ENCODE measurements around the gene IGFN1. TPM values are rescaled to one million over a fixed set of nuclear protein-coding genes. Genes with fewer than 3 reads are reported as not detected.
"Not testable (repeated sequence)": the region's sequence is repeated elsewhere in the genome, so short reads cannot be mapped to it uniquely, and the experiment has no call there.

Gene IGFN1
- total RNA-seq, 1 donor, result under 0.01 TPM

GRCh38 chr1:201230676-201231075 is 40.1 kb downstream of the IGFN1 start:
- H3K27ac ChIP-seq (ENCODE audit: low read depth, low read length), result no peak overlapping the region
- H3K36me3 ChIP-seq (ENCODE audit: insufficient read depth, low read length), result no peaks in the 10 kb centered on the region
- DNase-seq (ENCODE audit: insufficient read length, low spot score, missing footprints), result peak; percentile 25
- no peak overlapping the region for H3K4me3 ChIP-seq (ENCODE audit: insufficient read depth, low read length)
- no peaks in the 10 kb centered on the region for H3K79me2 ChIP-seq (ENCODE audit: insufficient read depth, low read length)
- peaks cover 3% of the 10 kb centered on the region for H3K27me3 ChIP-seq (ENCODE audit: insufficient read depth, low read length)
- H3K9me3 ChIP-seq (ENCODE audit: low read depth, low read length), result no peaks in the 10 kb centered on the region
- H2AFZ ChIP-seq (ENCODE audit: low read length), result no peak overlapping the region
- H4K20me1 ChIP-seq (ENCODE audit: insufficient read depth, low read length), result no peaks in the 10 kb centered on the region
- no peak overlapping the region for H3K4me2 ChIP-seq (ENCODE audit: insufficient read depth, low read length)
- TF ChIP-seq CTCF (IDR thresholded peaks at IDR 0.05; ENCODE audit: extremely low read depth, low read depth, low read length), result no peak
- H3K4me1 ChIP-seq (ENCODE audit: insufficient read depth, low read length), result peaks cover 15% of the 10 kb centered on the region

- not testable (repeated sequence) for DNase-seq (ENCODE audit: insufficient read length, low spot score, missing footprints); H3K79me2 ChIP-seq (ENCODE audit: insufficient read depth, low read length); H4K20me1 ChIP-seq (ENCODE audit: insufficient read depth, low read length); H3K9me3 ChIP-seq (ENCODE audit: low read depth, low read length); H3K4me2 ChIP-seq (ENCODE audit: insufficient read depth, low read length); H2AFZ ChIP-seq (ENCODE audit: low read length); H3K4me3 ChIP-seq (ENCODE audit: insufficient read depth, low read length); H3K36me3 ChIP-seq (ENCODE audit: insufficient read depth, low read length); H3K27ac ChIP-seq (ENCODE audit: low read depth, low read length); H3K4me1 ChIP-seq (ENCODE audit: insufficient read depth, low read length)
- peaks cover 38% of the 10 kb centered on the region for H3K27me3 ChIP-seq (ENCODE audit: insufficient read depth, low read length)
Observed at GRCh38 chr1:201239646-201240045, 49.0 kb downstream of the IGFN1 start.

GRCh38 chr1:201240171-201240570 is 49.5 kb downstream of the IGFN1 start:
- Histone ChIP-seq H3K4me3 (ENCODE audit: insufficient read depth, low read length) (no peak overlapping the region), H3K4me1 (ENCODE audit: insufficient read depth, low read length) (no peaks in the 10 kb centered on the region), H3K36me3 (ENCODE audit: insufficient read depth, low read length) (no peaks in the 10 kb centered on the region), H3K4me2 (ENCODE audit: insufficient read depth, low read length) (no peak overlapping the region), H3K27me3 (ENCODE audit: insufficient read depth, low read length) (peaks cover 43% of the 10 kb centered on the region), H3K27ac (ENCODE audit: low read depth, low read length) (no peak overlapping the region), H2AFZ (ENCODE audit: low read length) (no peak overlapping the region), H4K20me1 (ENCODE audit: insufficient read depth, low read length) (no peaks in the 10 kb centered on the region), H3K79me2 (ENCODE audit: insufficient read depth, low read length) (no peaks in the 10 kb centered on the region), H3K9me3 (ENCODE audit: low read depth, low read length) (no peaks in the 10 kb centered on the region)
- no peak for TF ChIP-seq CTCF (IDR thresholded peaks at IDR 0.05; ENCODE audit: extremely low read depth, low read depth, low read length)
- DNase-seq (ENCODE audit: insufficient read length, low spot score, missing footprints), result no peak

GRCh38 chr1:201241736-201242135 is 51.1 kb downstream of the IGFN1 start:
- H3K4me1 ChIP-seq (ENCODE audit: insufficient read depth, low read length), result no peaks in the 10 kb centered on the region
- H3K36me3 ChIP-seq (ENCODE audit: insufficient read depth, low read length), result no peaks in the 10 kb centered on the region
- no peaks in the 10 kb centered on the region for H3K79me2 ChIP-seq (ENCODE audit: insufficient read depth, low read length)
- H3K4me3 ChIP-seq (ENCODE audit: insufficient read depth, low read length), result no peak overlapping the region
- H3K4me2 ChIP-seq (ENCODE audit: insufficient read depth, low read length), result no peak overlapping the region
- H3K27ac ChIP-seq (ENCODE audit: low read depth, low read length), result no peak overlapping the region
- no peak overlapping the region for H2AFZ ChIP-seq (ENCODE audit: low read length)
- no peak for DNase-seq (ENCODE audit: insufficient read length, low spot score, missing footprints)
- H3K27me3 ChIP-seq (ENCODE audit: insufficient read depth, low read length), result peaks cover 58% of the 10 kb centered on the region
- H3K9me3 ChIP-seq (ENCODE audit: low read depth, low read length), result no peaks in the 10 kb centered on the region
- no peaks in the 10 kb centered on the region for H4K20me1 ChIP-seq (ENCODE audit: insufficient read depth, low read length)
- no peak for TF ChIP-seq CTCF (IDR thresholded peaks at IDR 0.05; ENCODE audit: extremely low read depth, low read depth, low read length)

All from osteoblast (primary cell).